GM19468 (cell line): ENCODE measurements around the gene MEGF11.

ENCODE experiments used
- ATAC-seq: cut with Tn5 transposase; IDR thresholded peaks from one replicate; pipeline ENCODE4 v1.9.1; 2021; ENCODE audit warnings: mild to moderate bottlenecking, moderate library complexity, moderate number of reproducible peaks; ENCODE audit not compliant: unreplicated experiment; ENCODE audit errors: extremely low read depth

The MEGF11 gene

GRCh38 chr15:66101715-66102395 lies 151.7 kb downstream of the MEGF11 start:
- ATAC-seq = no peak

- ATAC-seq = no peak
Measured at GRCh38 chr15:66100761-66101160, 152.8 kb downstream of the MEGF11 start.

GRCh38 chr15:66099950-66100671 lies 153.4 kb downstream of the MEGF11 start:
- no peak for ATAC-seq

GRCh38 chr15:66098022-66098363 lies 155.6 kb downstream of the MEGF11 start:
- no peak for ATAC-seq

- ATAC-seq = no peak
Measured at GRCh38 chr15:66097151-66098021, 156.2 kb downstream of the MEGF11 start.

GRCh38 chr15:66096688-66097058 lies 156.9 kb downstream of the MEGF11 start:
- no peak for ATAC-seq

- no peak for ATAC-seq
Measured at GRCh38 chr15:66095871-66096687, 157.5 kb downstream of the MEGF11 start.

- no peak for ATAC-seq
Measured at GRCh38 chr15:66094331-66094730, 159.2 kb downstream of the MEGF11 start.

- no peak for ATAC-seq
Measured at GRCh38 chr15:66092053-66093016, 161.2 kb downstream of the MEGF11 start.

- no peak for ATAC-seq
Measured at GRCh38 chr15:66089509-66089908, 164.0 kb downstream of the MEGF11 start.

GRCh38 chr15:66089049-66089448 lies 164.5 kb downstream of the MEGF11 start:
- ATAC-seq = no peak

- no peak for ATAC-seq
Measured at GRCh38 chr15:66085128-66085527, 168.4 kb downstream of the MEGF11 start.

GRCh38 chr15:66084704-66085103 lies 168.8 kb downstream of the MEGF11 start:
- no peak for ATAC-seq

GRCh38 chr15:66080717-66081398 lies 172.7 kb downstream of the MEGF11 start:
- ATAC-seq = no peak

- ATAC-seq = no peak
Measured at GRCh38 chr15:66078929-66079275, 174.6 kb downstream of the MEGF11 start.

GRCh38 chr15:66078196-66078928 lies 175.2 kb downstream of the MEGF11 start:
- ATAC-seq = no peak

GRCh38 chr15:66077320-66077663 lies 176.3 kb downstream of the MEGF11 start:
- no peak for ATAC-seq
